GM18519 (cell line): ENCODE measurements around the gene TSSK1B.
"Not testable (repeated sequence)": the region's sequence is repeated elsewhere in the genome, so short reads cannot be mapped to it uniquely, and the experiment has no call there.

ENCODE experiments used
- ATAC-seq: cut with Tn5 transposase; IDR thresholded peaks from one replicate; pipeline ENCODE4 v1.9.1; 2021; ENCODE audit warnings: mild to moderate bottlenecking, moderate library complexity; ENCODE audit not compliant: unreplicated experiment, low FRiP score

TSSK1B gene

GRCh38 chr5:113404269-113404668, 30.5 kb downstream of the TSSK1B start:
- no peak for ATAC-seq

GRCh38 chr5:113397986-113398385, 36.8 kb downstream of the TSSK1B start:
- ATAC-seq: not testable (repeated sequence)

DNA sequence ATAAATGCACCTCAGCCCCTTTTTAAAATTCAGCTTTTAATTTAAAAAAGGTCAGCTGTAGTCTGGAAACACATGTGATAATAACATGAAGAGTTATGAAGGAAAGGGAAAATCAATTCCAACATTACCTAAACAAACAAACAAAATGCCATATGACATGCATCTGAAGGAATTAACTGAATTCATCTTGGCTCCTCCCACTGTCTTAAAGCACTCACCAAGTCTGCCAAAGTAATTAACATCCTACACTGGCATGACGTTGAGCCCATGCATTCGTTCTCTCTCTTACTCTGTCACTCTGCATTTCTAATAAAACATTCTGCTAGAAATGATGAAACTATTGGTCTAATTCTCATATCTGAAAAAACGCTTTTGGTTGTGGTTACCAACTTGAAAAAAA, 37.7 kb downstream of the TSSK1B start:
- ATAC-seq: no peak

- no peak for ATAC-seq
Observed at GRCh38 chr5:113394658-113395057, 40.1 kb downstream of the TSSK1B start.

GRCh38 chr5:113390224-113390623, 44.6 kb downstream of the TSSK1B start:
- ATAC-seq: peak; percentile 64

- ATAC-seq: no peak
Observed at GRCh38 chr5:113389116-113389515, 45.7 kb downstream of the TSSK1B start.

DNA sequence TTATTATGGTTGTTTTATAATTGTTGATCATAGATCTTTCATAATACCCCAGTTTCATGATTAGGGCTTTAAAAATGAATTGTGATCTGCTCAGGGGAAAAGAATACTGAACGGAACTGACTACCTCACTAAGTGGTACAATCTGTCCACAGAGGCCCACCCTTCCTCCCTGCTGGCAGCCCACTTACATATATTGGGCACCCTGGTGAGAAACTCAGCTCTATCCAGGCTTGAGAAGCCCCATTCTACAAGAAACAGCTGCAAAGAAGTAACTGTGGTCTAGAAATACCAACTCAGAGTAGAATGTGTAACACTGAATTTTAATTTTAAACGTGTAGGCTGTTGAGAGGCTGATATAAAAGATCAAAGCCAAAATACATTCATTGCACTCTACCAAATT, 46.9 kb downstream of the TSSK1B start:
- no peak for ATAC-seq

DNA sequence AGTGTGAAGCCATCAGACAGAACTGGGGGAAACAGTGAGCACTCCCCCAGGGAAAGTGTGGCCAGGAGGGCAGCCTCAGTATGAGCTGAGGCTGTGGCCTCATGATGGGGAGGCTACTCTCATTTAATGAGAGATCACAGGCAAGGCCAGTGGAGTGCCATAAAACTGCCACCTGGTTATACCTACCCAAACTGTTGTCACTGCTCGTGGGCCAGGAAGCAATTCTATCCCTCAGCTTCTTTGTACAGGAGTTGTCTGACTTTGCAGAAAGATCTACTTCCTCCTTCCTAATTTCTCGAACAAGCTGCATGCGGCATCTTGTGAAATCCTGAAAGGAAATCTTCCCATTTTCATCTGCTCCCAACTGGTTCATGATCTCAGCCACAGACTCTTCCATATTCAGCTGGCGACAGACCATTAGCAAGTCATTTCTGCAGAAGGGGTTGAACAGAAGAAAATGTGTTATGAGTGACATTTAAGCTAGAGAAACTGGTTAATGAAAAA, 50.0 kb downstream of the TSSK1B start:
- no peak for ATAC-seq

- no peak for ATAC-seq
Observed at GRCh38 chr5:113382731-113383130, 52.1 kb downstream of the TSSK1B start.
